GM18526 (cell line): ENCODE measurements around the gene IL4R.
A peak's percentile ranks its signal among the peaks of the same experiment; 100 is the strongest.

Experiments used
- POLR2A ChIP-seq: IDR thresholded peaks from 3 replicates; pipeline ENCODE4 v1.6.1; 2011; ENCODE audit not compliant: insufficient read length; ENCODE audit errors: extremely low read depth

IL4R gene

DNA sequence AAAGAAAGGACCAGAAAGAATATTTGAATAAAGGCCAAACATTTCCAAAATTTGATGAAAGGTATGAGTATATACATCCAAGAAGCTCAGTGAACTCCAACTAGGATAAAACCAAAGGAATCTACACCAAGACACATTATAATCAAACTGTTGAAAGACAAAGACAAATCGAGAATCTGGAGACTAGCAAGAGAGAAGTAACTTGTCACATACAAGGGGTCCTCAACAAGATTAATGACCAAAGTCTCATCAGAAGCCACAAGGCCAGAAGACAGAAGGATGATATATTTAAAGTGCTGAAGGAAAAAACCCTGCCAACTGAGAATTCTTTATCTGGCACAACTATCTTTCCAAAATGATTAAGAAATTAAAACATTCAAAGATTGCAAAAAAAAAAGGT lies 78.9 kb downstream of the IL4R start:
- no peak for TF ChIP-seq POLR2A

DNA sequence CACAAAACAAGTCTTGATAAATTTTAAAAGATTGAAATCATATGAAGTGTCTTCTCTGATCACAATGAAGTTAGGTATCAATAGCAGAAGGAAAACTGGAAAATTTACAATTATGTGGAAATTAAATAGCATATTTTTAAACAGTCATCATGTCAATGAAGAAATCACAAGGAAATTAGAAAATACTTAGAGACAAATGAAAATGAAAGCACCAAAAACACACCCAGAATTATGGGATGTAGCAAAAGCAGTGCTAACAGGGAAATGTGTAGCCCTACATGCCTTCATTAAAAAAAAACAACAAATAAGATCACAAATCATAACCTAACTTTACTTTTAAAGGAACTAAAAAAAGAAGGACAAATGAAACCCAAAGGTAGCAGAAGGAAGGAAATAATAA lies 80.7 kb downstream of the IL4R start:
- TF ChIP-seq POLR2A, result no peak

DNA sequence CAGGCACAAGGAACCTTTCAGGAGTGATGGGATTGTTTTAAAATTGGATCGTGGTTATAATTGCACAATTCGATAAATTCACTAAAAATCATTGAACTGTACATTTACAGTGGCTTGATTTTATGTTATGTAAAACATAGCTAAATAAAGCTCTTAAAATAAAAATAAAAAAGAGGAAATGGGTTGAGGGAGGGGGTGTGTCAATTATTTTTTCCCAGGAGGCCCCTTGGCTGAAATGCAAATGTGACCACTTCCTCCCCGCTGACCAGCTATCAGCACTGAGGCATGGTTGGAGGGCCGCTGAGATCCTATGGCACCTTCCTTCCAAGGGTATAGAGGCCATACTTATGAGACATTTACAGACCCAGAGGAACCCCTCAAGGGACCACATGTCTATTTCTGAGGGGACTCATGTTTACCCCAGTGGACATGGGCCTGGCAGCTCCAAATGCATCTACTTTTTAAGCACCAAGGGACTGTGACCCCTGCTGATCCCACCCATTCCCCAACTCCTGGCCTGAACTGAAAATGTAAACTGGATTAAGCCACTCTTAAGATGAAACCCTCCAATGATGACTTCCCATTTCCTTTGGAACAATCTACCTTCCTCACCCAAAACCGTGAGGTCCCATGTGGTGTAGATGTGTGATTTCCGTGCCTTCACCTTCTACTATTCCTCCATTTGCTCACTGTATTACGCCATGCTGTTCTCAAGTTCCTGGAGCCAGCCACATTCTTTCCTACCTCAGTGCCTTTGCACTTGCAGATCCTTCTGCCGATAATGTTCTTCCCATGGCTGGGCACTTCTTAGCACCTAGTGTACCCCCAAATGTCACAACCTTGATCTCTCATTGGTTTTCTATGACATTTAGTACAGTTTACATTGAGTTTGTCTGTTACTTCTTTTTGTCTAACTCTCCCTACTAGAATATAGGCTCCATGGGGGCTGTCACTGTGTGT lies 85.4 kb downstream of the IL4R start:
- no peak for TF ChIP-seq POLR2A

DNA sequence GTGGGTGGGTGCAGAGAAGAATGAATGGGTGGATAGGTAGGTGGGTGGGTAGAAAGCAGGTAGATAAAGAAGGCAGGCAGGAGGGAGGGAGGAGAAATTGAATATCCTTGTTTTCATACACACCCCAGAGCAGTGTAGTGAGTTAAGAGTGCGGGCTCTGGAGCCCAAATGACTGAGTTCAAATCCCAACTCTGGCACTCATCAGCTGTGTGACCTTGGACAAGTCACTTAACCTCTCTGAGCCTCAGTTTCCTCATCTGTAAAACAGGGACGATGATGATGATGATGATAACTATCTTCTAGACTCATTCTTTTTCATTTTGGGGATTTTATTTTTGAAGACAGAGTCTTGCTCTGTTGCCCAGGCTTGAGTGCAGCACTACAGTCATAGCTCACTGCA lies 86.2 kb downstream of the IL4R start:
- no peak for TF ChIP-seq POLR2A

DNA sequence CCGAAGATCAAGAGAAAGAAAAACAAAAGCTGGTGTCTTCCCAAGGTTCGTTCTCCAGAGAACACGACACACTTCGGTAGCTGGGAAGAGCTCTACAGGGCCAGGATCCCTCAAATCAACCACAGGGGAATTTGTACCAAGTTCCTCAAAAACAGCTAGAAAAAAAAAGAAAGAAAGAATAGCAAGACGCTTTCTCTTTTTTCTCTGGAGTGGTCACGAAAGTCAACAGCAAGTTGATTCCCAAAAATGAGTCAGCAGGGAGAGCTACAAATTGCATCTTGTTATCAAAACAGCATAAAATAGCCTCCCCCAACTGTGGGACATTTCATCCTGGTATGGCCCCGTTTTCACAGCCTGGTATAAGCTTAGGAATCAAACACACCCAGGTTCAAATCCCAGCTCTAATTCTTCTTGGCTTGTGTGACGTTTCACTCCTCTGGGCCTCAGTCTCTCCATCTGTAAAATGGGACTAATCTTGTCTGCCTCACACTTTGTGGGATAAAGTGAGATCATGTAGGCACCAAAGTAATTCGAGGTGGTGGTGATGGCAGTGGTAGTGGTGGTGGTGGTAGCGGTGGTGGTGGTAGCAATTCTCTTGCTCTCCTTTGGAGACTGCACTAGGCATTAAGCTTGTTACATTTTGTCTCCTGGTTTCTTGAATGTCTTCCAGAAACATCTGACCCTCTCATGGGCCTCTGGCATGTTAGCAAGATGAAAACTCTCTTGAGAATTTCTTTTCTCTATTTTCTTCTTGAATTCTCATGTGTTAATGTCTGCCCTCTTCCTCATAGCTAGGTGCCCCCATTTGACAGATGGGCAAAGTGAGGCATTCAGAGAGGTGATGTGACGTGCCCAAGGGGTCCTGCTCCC lies 87.2 kb downstream of the IL4R start:
- no peak for TF ChIP-seq POLR2A

DNA sequence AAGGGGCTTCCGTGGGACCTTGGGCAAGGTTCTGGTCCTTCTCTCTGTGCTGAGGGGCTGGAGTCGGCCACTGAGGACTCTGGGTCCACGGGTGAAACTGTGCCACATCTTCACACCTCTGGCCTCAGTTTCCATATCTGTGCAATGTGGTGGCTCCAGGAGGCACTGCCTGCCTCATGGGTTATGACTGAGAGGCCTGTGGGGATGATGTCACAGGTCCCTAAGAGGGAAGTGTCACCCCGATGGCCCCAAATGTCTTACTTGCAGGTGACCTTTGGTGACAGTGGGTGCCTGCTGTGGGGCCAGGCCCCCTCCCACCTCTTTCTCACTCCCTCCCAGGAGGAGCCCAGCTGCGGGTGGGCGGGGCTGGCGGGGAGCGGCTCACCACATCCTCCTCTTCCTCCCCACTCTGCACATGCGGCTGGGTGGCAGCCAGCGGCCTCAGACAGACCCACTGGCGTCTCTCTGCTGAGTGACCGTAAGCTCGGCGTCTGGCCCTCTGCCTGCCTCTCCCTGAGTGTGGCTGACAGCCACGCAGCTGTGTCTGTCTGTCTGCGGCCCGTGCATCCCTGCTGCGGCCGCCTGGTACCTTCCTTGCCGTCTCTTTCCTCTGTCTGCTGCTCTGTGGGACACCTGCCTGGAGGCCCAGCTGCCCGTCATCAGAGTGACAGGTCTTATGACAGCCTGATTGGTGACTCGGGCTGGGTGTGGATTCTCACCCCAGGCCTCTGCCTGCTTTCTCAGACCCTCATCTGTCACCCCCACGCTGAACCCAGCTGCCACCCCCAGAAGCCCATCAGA lies 88.2 kb downstream of the IL4R start, which contains the start of gene IL21R:
Gene IL21R, plus strand, starts transcription at position 407 of the 801 bp plus-strand sequence. CDS start 27,898 bp downstream, outside the sequence.
- TF ChIP-seq POLR2A, result peak; percentile 95

DNA sequence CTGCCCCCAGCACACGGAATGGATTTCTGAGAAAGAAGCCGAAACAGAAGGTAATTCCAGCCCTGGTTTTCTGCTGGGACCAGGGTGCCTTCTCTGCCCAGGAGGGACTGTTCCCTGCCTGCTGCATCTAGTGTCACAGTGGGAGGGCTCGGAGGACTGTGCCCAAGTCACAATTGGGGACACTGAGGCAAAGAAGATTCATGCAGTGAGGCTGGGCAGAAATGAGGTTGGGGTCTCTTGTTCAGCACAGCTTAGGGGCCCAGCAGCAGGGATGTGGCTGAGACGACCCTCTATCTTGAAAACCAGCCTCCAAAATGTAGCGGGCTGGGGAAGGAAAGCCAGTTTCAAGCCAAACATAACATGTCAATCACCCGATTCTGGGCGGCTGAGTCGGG lies 88.8 kb downstream of the IL4R start:
- no peak for TF ChIP-seq POLR2A

DNA sequence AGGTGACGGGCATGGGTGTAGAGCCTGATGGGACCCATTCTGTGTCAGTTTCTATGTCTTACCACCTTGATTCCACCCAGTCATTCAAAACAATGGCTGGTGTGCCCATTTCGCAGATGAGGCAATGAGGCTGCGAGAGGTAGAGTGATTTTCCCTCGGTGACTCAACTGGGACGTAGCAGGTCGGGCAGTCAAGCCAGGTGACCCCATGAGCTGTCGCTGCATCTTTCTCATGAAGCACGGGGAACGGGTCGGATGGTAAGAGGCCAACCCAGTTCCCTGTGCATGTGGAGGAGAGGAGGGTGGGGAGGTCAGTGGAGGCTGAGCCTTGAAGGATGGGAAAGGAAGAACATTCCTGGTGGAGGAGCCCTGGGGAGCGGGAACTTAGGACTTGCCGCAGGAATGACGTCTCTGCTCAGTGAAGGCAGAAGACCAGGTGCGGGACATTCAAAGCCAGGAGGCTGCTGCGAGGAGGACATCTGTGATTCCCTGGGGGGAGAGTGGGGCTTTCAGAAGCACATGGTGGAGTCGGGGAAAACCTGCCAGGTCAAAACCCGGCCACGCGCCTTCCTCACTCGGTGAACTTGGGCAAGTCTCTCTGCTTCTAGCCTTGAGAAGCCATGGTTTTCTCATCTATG lies 89.3 kb downstream of the IL4R start:
- TF ChIP-seq POLR2A, result peak; percentile 14

DNA sequence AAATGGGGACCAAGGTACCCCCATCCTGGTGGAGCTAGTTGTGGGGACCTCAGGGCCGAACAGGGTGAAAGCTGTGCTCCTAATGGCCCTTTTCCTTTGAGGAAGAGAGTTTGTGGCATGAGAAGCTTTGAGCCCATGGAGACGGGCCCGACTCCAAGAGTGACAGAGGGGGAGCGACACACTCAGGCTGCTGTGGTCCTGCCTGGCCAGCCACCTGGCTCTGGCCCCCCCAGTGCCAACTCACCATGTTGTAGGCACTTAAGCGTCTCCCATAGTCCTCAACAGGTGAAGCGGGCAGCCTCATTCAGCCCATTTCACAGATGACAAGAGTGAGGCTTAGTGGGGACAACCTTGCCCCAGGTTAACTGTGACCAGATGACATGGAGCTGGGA lies 89.8 kb downstream of the IL4R start:
- peak; percentile 6 for TF ChIP-seq POLR2A

DNA sequence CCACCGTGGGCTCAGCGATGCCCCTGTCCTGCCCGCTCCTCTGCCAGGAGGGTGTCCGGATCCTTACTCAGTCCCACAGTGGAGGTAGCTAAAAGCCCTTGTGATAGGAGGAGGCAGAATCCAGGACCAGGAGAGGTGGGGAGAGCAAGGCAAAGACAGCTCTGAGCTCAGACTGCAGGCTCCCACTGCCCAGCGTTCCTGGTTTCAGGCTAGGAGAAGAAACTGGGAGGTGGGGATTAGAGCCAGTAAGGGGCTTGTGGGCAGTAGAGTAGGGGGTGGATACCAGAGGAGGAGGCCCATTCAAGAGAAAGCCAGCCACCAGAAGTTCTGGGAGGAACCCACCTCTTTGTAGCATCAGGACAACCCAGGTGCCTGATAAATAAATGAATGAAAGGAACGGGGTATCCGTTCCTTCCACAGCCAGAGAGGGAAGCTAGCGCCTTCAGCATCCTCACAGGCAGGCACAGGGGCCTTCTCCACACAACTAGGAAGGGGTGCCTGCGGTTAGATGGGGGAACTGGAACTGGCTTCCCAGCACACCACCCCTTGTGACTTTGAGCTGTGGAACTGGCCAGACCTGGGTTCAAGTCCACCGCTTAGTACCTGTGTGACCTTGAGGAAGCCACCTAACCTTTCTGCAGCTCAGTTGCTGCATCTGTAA lies 90.5 kb downstream of the IL4R start:
- no peak for TF ChIP-seq POLR2A

DNA sequence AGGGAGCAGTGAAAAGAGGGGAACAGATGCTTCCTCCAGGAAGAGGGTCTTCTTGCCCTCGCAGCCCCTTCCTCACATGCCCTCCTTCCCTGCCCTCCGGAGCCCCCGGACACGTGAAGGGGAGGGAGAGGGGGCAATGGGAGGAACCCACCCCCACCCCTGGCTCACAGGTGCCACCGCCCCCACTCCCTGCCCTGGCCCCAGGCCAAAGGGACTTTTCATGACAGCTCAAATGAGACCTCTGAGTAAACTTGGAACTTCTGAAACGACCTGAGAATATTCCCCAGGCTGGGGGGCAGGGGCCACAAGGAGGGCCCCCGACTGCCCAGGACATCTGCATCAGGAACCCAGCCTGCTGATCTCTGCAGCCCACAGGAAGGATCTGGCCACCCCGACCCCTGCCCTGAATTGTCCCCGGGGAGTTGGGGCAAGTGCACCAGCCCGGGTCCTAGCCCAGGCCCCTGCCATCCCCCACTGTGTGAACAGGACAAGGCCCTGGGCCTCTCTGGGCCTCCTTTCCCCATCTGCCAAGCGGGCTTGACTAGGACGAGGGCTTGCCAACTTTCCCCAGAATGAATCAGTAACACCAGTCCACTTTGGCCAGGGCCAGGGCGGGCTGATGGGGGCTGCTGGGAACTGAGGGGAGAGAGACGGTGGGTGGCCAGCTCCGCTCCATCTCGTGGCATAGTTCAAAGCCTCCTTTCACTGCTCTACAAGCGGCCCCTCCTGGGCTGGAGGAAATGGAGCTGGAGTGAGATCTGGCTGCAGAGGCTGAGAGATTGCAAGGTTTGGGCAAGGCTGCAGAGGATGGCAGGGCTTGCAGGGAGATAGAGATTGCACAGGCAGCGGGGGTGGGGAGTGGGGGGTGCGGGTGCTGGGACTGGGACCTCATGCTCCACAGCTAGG lies 92.0 kb downstream of the IL4R start:
- peak; percentile 29 for TF ChIP-seq POLR2A

DNA sequence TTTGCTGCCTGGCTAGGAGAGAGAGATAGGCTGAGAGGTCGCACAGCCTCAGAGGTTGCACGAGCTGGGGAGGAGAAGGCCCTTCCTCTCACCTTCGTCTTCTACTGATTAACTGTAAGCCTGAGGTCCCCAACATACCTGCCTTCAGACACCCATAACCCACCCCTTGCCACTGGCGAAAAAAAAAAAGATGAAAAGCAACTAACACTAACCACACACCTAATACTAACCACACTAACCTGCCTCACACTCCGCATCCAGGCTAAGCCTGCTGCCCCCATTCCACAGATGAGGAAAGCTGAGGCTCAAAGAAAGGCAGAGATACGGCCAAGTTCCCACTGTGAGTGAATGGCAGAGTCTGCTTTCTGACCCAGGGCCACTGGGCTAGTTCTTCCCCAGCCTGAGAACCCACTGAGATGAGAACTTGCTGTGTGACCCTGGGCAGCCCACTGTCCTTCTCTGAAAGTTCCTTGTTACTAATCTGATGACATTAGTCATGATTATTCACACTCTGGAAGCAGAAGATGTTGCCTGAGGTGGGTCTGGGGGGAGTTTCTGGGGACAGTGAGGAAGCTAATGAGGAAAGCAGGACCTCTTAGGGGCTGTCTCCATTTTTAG lies 92.8 kb downstream of the IL4R start:
- no peak for TF ChIP-seq POLR2A

DNA sequence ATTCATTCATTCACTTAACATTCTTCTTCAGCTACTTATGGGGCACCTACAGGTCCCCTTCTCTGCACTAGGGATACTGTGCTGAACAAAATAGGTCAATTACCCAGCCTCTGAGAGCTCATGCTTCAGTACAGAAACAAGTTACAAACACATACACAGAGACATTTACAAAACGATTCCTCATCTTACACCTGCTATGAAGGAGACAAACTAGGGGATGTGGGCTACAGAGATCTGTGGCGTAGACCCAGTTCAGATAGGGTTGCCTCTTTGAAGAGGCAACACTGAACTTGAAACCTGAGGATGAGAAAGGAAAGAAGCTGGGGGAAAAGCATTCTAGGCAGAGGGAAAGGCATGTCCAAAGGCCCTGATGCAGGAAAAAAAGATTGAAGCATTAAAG lies 93.4 kb downstream of the IL4R start:
- no peak for TF ChIP-seq POLR2A
